GM19238 (cell line): ENCODE data around the gene ICAM3.
"Not testable (repeated sequence)": the region's sequence is repeated elsewhere in the genome, so short reads cannot be mapped to it uniquely, and the experiment has no call there.

ENCODE experiments used
- DNase-seq: peaks from one replicate; pipeline ENCODE4 v3.0.0; 2011; ENCODE audit warnings: low spot score; ENCODE audit not compliant: insufficient read length

Gene ICAM3

DNA sequence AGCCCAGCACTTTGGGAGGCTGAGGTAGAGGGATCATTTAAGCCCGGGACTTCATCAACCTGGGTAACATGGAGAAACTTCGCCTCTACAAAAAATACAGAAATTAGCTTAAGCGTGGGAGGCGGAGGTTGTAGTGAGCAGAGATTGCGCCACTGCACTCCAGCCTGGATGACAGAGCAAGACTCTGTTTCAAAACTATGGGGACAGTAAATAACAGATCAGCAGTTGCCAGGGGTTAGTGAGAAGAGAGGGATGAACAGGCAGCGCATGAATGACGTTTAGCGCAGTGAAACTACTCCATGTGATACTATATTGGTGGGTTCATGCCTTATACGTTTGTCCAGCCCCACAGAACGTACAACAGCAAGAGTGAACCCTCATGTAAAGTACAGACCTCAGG is 7.1 kb upstream of the ICAM3 start:
- no peak for DNase-seq

DNA sequence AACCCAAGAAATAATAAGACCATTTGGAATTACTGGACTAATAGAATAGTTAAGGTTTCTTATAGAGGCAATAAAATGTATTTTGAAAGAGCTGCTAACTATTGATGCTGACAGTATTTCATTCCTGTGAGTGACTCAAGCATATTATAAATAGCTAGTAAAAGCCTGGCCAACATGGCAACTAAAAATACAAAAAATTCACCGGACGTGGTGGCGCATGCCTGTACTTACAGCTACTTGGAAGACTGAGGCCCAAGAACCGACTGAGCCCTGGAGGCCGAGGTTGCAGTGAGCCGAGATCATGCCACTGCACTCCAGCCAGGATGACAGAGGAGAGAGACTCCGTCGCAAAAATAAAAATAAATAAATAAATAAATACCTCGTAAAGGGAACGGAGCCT is 5.4 kb upstream of the ICAM3 start:
- no peak for DNase-seq

- DNase-seq, result no peak
These were observed 4.1 kb upstream of the ICAM3 start for GRCh38 chr19:10343495-10343894.

DNA sequence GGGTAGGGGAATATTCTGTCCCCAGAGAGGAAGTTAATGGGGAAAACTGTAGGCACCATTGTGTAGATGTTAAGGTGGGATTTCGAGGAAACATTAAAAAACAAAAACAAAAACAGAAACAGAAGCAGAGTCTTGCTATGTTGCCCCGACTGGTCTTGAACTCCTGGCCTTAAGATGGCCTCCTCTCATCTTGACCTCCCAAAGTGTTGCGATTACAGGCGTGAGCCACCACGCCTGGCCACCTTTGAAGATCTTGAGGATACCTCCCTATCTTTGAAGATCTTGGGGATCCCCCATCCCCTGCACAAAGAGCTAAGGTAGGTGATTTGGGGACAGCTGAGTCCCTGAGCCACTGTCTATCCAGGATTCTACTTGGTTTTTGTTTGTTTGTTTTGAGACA is 553 bp upstream of the ICAM3 start:
- no peak for DNase-seq

GRCh38 chr19:10338940-10339339 is 484 bp downstream of the ICAM3 start:
- DNase-seq, result no peak

GRCh38 chr19:10336725-10337124 is 2.7 kb downstream of the ICAM3 start:
- not testable (repeated sequence) for DNase-seq

DNA sequence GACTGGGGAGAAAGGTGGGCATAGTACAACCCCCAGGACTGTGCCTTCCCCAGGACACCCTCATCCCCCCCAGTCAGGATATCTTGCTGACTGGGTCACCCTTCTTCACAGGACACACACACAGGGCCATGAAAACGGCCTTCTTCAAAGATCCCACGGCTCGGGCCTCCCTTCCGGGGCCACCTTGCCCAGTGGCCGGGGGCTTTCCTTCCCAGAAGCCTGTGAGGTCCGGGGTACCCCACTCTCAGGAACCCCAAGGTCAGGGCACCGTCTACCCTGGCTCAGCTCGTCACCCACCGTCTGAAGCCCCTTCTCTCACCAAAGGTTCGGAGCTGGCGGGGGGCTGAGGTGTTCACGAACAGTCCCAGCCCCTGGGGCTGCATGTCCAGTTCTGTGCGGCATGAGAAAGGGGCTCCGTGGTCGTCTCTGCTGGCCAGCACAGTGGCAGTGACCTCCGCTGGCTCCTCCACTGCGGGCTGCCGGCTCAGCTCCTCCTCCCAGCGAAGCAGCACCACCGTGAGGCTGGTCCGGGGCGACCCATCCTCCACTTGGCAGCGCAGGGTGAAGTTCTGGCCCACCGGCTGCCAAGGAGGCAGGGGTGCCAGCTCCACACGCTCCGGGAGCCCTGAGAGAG is 4.0 kb downstream of the ICAM3 start:
- DNase-seq, result no peak

DNA sequence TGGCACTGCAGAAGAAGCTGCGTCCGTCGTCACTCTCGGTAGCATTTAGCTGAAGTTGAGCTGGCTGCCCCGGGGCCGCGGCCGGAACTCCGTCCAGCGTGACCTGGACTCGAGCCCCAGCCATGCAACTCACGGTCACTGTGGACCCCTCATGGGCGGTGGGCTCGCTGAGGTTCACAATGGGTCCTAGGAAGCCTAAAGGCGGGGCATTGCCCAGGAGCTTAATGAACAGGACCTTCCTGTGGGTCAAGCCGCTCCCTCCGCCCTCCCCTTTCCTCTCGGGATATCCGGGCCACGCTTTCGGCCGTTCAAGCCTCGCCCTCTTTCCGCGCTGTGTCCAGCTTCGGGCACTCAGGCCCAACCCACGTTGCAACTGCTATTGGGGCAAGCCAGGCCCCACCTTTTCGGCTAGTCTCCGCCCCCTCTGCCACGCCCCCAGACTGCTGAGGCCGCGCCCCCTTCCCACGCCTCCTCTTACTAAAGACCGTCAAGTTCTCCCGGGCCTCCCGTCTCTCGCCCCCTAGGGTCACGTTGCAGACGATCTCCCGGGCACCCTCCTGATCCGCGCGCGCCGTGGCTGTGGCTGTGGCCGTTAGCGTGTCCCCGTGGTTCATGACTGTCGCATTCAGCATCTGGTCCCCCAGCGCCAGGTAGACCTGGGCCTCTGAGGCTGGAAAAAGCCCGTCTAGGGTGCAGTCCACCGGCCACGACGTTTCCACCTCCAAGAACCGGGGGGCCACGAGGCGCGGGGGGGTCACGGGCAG is 4.7 kb downstream of the ICAM3 start:
- no peak for DNase-seq

- DNase-seq, result no peak
These were observed 5.5 kb downstream of the ICAM3 start for GRCh38 chr19:10333758-10334587.

DNA sequence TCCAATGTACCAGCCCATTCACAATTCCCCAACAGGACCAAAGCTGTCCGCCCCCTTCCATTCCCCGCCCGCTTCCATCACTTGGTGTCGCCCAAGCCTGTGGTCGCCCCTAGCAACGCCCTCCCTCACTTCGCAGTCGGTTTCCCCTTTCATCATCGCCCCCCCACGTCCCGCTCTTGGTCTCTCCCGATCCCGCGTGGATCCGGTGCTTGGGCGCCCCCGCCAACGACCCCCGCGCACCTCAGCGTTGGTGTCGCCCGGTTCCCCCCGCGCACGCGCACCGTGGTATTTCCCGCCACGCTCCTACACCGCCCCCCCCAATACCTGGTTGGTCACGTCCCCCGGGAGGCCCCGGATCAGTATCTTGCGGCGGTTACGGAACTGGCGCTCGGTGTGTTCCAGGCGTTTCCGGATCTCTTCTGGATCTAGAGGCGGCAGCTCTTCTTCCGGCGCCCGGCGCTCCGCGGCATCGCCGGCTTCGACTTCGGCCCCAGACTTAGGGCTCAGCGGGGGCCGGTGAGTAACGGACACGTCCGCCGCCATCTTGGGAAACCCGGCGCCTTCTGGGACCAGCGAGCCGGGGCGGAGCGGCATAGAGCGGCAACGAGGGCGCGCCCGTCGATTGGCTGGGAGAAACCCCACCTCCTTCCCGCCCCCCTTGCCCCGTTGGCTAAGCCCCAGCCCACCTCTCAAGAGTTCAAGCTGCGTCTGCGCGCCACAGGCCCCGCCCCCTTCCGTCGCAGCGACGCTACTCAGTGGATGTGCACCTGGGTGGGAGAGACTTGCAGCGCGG is 6.3 kb downstream of the ICAM3 start, which contains the start of gene RAVER1:
RAVER1 (minus strand) TSS at position 565 of the 793 bp plus-strand sequence; CDS start at position 543, 22 bp downstream.
- DNase-seq, result peak; percentile 99

- no peak for DNase-seq
These were observed 7.1 kb downstream of the ICAM3 start for GRCh38 chr19:10332158-10332964.

DNA sequence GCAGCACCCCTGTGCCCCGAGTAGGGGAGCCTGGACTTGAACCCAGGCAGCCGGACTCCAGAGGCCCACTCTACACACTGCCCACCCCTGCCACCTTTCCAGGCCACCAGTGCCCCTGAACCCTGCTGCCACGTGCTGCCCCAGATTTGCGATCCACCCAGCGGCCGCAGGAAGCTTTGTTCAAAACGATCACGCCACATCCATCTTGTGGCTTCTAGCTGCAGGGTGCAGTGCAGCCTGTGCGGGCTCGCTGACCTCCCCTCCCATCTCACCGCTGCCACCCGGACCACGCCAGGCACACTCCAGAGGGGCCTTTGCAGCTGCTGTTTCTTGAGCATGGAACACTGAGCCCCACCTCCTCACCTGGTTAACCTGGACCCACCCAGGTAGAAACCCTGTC is 9.9 kb downstream of the ICAM3 start:
- no peak for DNase-seq

- DNase-seq, result no peak
These were observed 10.6 kb downstream of the ICAM3 start for GRCh38 chr19:10328558-10329429.

GRCh38 chr19:10327793-10328192 is 11.6 kb downstream of the ICAM3 start:
- DNase-seq, result no peak

DNA sequence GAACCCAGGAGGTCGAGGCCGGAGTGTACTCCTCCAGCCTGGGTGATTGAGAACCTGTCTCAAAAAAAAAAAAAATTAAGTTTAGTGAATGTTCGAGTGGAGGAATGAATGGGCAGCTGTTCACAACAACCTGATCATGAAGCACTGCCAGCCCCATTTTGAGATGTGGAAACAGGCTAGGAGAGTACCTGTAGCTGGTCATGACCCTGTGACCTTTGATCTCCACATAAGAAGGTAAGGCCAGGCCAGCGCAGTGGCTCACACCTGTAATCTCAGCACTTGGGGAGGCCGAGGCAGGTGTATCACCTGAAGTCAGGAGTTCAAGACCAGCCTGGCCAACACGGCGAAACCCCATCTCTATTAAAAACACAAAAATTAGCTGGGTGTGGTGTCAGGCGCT is 13.7 kb downstream of the ICAM3 start:
- DNase-seq, result no peak

DNA sequence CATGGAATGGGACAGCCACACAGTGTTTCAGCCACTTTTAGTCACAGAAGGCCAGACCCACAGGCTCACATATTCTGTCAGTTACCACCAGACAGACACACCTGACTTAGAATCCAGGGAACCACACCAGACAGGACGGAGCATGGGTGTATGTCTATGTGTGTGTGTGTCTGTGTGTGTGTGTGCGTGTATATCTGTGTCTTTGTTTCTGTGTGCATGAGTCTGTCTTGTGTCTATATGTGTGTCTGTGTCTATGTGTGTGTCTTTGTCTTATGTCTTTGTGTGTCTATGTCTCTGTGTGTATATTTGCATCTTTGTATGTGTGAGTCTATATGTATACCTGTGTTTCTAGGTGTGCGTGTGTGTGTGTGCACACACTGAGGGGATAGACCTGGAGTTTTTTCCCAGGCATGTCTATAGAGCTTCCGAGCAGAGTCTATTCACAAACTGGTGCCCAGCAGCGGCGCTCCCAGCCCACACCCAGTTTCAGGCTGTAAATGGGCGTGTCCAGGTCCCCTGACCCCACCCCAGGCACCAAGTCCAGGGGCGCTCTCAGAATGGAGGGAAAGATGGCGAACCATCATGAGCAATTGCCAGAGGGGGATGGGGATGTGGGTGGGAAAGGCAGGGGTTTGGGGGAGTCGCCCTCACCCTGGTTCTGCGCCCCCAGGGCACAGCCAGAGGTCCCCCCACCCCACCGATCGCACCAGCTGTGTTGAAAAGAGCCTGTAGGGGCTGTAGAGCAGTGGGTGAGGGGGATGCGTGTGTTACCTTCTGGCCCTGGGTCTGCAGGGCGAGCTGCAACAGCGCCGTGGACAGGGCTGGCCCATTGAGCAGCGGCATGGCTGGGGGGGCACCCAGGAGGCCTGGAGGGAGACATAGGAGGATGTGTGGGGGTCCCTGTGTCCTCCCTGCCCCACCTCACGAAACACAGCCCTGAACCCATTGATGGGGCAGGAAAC is 17.3 kb downstream of the ICAM3 start:
- DNase-seq, result no peak

GRCh38 chr19:10321417-10321797 is 18.0 kb downstream of the ICAM3 start:
- DNase-seq, result no peak
